ENCODE results near the gene QRICH1.

QRICH1 gene

DNA sequence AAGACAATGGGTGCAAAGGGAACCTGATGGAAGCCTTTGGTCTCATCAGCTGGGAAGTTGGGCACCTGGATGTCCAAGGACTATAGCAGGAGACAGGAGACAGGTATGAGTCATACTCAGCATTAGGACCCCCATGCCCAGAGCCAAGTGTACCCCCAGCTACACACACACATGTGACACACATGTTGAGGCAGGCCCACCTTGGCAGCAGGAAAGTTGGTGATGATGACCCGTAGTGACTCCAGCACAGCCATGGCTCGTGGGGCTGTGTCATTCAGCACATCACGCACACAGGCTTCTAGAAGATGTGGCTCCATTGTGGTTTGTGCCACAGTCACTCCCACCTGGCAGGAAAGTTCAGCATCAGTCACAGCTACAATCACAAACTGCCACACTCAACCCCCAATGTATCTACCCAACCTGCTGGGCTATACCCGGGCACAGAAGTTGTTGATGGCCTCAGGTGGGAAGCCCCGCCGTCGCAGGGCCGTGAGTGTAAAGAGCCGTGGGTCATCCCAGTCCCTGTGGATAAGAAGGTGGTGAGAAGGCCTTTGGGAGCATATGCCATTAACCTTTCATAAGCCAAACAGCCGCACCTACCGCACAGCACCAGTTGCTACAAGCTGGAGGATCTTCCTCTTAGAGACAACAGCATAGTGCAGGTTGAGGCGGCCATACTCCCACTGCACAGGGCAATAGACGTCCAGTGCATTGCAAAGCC is 5.2 kb upstream of the QRICH1 start:
- Histone ChIP-seq H3K9me3 (ENCODE audit: insufficient read depth, low read length) (no peaks in the 10 kb centered on the region), H3K4me2 (ENCODE audit: low read depth, low read length, poor library complexity, severe bottlenecking) (no peak overlapping the region), H3F3A (ENCODE audit: insufficient read depth) (peaks cover 5% of the 10 kb centered on the region), H3K79me2 (ENCODE audit: insufficient read depth, low read length) (peaks cover 9% of the 10 kb centered on the region), H2AFZ (ENCODE audit: low read depth, low read length, severe bottlenecking) (no peak overlapping the region), H3K4me3 (ENCODE audit: insufficient read depth, low read length, poor library complexity, severe bottlenecking) (no peak overlapping the region), H4K20me1 (ENCODE audit: low read depth, low read length) (no peaks in the 10 kb centered on the region), H3K9ac (ENCODE audit: low read length) (no peak overlapping the region), H3K27ac (ENCODE audit: low read depth, low read length) (no peak overlapping the region), H3K9me2 (replicated peaks; ENCODE audit: insufficient read depth, low read length) (no peaks in the 10 kb centered on the region), H3K36me3 (ENCODE audit: low read length) (peaks cover 4% of the 10 kb centered on the region; the same call in 1 of the 2 replicates), H3K27me3 (ENCODE audit: low read length) (no peaks in the 10 kb centered on the region)
- TF ChIP-seq, protein P1, sequence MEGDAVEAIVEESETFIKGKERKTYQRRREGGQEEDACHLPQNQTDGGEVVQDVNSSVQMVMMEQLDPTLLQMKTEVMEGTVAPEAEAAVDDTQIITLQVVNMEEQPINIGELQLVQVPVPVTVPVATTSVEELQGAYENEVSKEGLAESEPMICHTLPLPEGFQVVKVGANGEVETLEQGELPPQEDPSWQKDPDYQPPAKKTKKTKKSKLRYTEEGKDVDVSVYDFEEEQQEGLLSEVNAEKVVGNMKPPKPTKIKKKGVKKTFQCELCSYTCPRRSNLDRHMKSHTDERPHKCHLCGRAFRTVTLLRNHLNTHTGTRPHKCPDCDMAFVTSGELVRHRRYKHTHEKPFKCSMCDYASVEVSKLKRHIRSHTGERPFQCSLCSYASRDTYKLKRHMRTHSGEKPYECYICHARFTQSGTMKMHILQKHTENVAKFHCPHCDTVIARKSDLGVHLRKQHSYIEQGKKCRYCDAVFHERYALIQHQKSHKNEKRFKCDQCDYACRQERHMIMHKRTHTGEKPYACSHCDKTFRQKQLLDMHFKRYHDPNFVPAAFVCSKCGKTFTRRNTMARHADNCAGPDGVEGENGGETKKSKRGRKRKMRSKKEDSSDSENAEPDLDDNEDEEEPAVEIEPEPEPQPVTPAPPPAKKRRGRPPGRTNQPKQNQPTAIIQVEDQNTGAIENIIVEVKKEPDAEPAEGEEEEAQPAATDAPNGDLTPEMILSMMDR (IDR thresholded peaks at IDR 0.05; ENCODE audit: insufficient read depth, low read length, poor library complexity, severe bottlenecking) = no peak
- TF ChIP-seq EZH2phosphoT487 (conservative IDR thresholded peaks at IDR 0.05; ENCODE audit: low read length) = no peak

DNA sequence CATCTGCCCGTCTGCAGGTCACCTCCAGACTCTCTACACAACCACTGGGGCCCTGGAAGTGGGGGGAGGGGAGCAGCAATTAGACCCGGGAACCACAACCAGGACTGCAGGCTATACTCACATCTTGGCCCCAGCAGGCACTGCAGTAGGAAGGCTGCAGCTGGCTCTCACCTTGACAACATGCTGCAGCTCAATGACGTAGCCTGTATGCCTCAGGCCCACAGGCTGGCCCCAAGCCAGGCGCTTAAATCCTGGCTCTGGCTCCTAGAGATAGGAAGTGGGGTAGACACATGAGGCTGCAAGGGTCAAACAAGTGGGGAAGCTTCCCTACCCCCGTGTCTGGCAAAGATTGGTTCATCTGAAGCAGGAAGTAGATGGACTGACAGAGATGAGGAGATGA is 4.6 kb upstream of the QRICH1 start:
- Histone ChIP-seq H4K20me1 (ENCODE audit: low read depth, low read length) (no peaks in the 10 kb centered on the region), H3K9me2 (replicated peaks; ENCODE audit: insufficient read depth, low read length) (no peaks in the 10 kb centered on the region), H3K9ac (ENCODE audit: low read length) (no peak overlapping the region), H3F3A (ENCODE audit: insufficient read depth) (peaks cover 5% of the 10 kb centered on the region), H2AFZ (ENCODE audit: low read depth, low read length, severe bottlenecking) (no peak overlapping the region), H3K27ac (ENCODE audit: low read depth, low read length) (no peak overlapping the region), H3K4me3 (ENCODE audit: insufficient read depth, low read length, poor library complexity, severe bottlenecking) (no peak overlapping the region), H3K36me3 (ENCODE audit: low read length) (peaks cover 4% of the 10 kb centered on the region; the same call in 1 of the 2 replicates), H3K27me3 (ENCODE audit: low read length) (no peaks in the 10 kb centered on the region), H3K9me3 (ENCODE audit: insufficient read depth, low read length) (no peaks in the 10 kb centered on the region), H3K79me2 (ENCODE audit: insufficient read depth, low read length) (peaks cover 3% of the 10 kb centered on the region; the same call in 1 of the 2 replicates), H3K4me2 (ENCODE audit: low read depth, low read length, poor library complexity, severe bottlenecking) (no peak overlapping the region)
- TF ChIP-seq, protein P1 (IDR thresholded peaks at IDR 0.05; ENCODE audit: insufficient read depth, low read length, poor library complexity, severe bottlenecking) = no peak
- TF ChIP-seq EZH2phosphoT487 (conservative IDR thresholded peaks at IDR 0.05; ENCODE audit: low read length) = no peak

DNA sequence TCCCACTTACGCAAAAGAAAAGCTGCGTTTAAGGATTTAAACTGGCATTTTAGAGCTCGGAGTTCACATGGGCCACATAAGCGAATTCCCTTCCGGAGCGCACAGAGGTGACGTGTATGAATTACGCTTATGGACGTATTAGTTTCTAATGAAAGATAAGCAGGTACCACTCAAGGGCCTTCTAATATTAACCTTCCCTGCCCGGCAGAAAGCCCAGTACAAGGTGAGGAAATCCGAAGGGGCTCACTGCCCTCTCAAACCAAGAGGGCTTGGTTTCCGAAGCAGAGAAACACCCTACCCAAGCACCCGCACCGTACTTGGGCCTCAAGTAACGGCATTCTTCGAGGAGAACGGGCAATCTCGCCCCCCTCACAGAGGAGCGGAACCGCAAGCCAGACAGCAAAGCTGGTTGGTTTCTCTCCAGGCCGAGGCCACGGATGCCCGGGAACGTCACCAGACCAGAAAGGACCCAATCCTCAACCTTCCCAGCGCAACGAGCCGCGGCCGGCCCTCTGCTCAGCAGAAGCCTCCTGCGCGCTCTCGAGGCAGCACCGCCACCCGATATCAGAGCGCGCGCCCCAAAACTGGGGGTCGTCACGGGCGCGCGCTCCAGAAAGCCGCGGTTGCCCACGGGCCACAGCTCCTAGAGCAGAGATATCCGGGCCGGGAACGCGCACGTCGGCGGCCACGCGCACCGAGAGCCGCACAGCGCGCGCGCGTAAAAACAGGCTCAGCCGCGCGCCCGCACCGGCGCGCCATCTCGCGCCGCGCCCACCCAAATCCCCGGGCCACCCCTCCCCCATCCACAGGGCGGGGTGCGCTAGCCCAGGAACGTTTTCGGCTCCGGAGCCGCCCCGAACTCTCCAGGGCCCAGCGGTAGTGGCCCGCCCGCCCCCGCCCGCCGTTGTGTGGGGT is 676 bp downstream of the QRICH1 start:
- TF ChIP-seq EZH2phosphoT487 (conservative IDR thresholded peaks at IDR 0.05; ENCODE audit: low read length) = no peak
- TF ChIP-seq, protein P1 (IDR thresholded peaks at IDR 0.05; ENCODE audit: insufficient read depth, low read length, poor library complexity, severe bottlenecking) = no peak
- Histone ChIP-seq H3F3A (ENCODE audit: insufficient read depth) (peaks cover 14% of the 10 kb centered on the region), H2AFZ (ENCODE audit: low read depth, low read length, severe bottlenecking) (peak overlapping the region; percentile 70), H4K20me1 (ENCODE audit: low read depth, low read length) (peaks cover 12% of the 10 kb centered on the region; the same call in 1 of the 2 replicates), H3K9me2 (replicated peaks; ENCODE audit: insufficient read depth, low read length) (no peaks in the 10 kb centered on the region), H3K4me2 (ENCODE audit: low read depth, low read length, poor library complexity, severe bottlenecking) (peak overlapping the region; percentile 92), H3K79me2 (ENCODE audit: insufficient read depth, low read length) (peaks cover 51% of the 10 kb centered on the region), H3K9me3 (ENCODE audit: insufficient read depth, low read length) (no peaks in the 10 kb centered on the region), H3K27ac (ENCODE audit: low read depth, low read length) (peak overlapping the region; percentile 86), H3K36me3 (ENCODE audit: low read length) (peaks cover 13% of the 10 kb centered on the region; the same call in 1 of the 2 replicates), H3K27me3 (ENCODE audit: low read length) (no peaks in the 10 kb centered on the region), H3K9ac (ENCODE audit: low read length) (peak overlapping the region; percentile 78), H3K4me3 (ENCODE audit: insufficient read depth, low read length, poor library complexity, severe bottlenecking) (peak overlapping the region; percentile 64)

Measured in SU-DHL-6 (cell line).